GM13977 (cell line): ENCODE measurements around the gene PRRC2C.
"Not testable (repeated sequence)": the region's sequence is repeated elsewhere in the genome, so short reads cannot be mapped to it uniquely, and the experiment has no call there.

Source experiments
- DNase-seq: peaks from one replicate; pipeline ENCODE4 v3.0.0; 2012; ENCODE audit warnings: low spot score
- CTCF ChIP-seq: IDR thresholded peaks from 2 replicates; pipeline ENCODE4 v1.5.1; 2012; ENCODE audit warnings: mild to moderate bottlenecking, control low read depth; ENCODE audit not compliant: insufficient read depth; ENCODE audit errors: extremely low read depth, missing control alignments
- in situ Hi-C: fragments of 300-500 bp; cut with MboI; formaldehyde crosslinking; loops from one replicate; pipeline ENCODE4 v1.12.0; 2022; ENCODE audit warnings: low sequenced_read_pairs, low pct_unique_long_range_greater_than_20kb, mixed read lengths, inconsistent platforms; ENCODE audit not compliant: unreplicated experiment

Gene PRRC2C

GRCh38 chr1:171485375-171486047 lies at the start of gene PRRC2C:
PRRC2C (plus strand) TSS chr1:171485530; CDS start chr1:171512089, 26,559 bp downstream.
- in situ Hi-C loops = no loop called here
- DNase-seq = peak; percentile 88
- TF ChIP-seq CTCF = peak; percentile 83

- DNase-seq = no peak
- TF ChIP-seq CTCF = no peak
- in situ Hi-C loops = no loop called here
Measured at GRCh38 chr1:171438441-171438840, 46.9 kb upstream of the PRRC2C start.

GRCh38 chr1:171440201-171440600 lies 45.1 kb upstream of the PRRC2C start:
- DNase-seq, in situ Hi-C loops: not testable (repeated sequence)

- in situ Hi-C loops, DNase-seq: not testable (repeated sequence)
Measured at GRCh38 chr1:171441278-171441895, 43.9 kb upstream of the PRRC2C start.

- no peak for DNase-seq
- no peak for TF ChIP-seq CTCF
- in situ Hi-C loops = no loop called here
Measured at GRCh38 chr1:171446386-171446785, 38.9 kb upstream of the PRRC2C start.

GRCh38 chr1:171455967-171456366 lies 29.4 kb upstream of the PRRC2C start:
- no peak for TF ChIP-seq CTCF
- in situ Hi-C loops = no loop called here
- DNase-seq = no peak

- in situ Hi-C loops = no loop called here
- no peak for DNase-seq
- TF ChIP-seq CTCF = no peak
Measured at GRCh38 chr1:171457412-171457811, 27.9 kb upstream of the PRRC2C start.
